HepG2 (cell line): Measurements from ENCODE around the gene PTPN18. TPM values are rescaled to one million over a fixed set of nuclear protein-coding genes. Genes with fewer than 3 reads are reported as not detected.

Experiments used
- ATF7 ChIP-seq, 2 experiments: fragments of 450-650 bp in 1 of 2; sonication (generic) in 1 of 2; formaldehyde crosslinking in 1 of 2; IDR thresholded peaks; 2 replicates each; pipeline versions ENCODE4 v1.4.0 to v1.6.1; 2016 to 2020; ENCODE audit warnings: antibody characterized with exemption in 1 of 2, mild to moderate bottlenecking in 1 of 2, missing genetic modification reagents in 1 of 2
- BRD4 ChIP-seq: sonication (generic); formaldehyde crosslinking; IDR thresholded peaks from 2 replicates; pipeline ENCODE4 v1.4.0; 2020; ENCODE audit warnings: missing genetic modification reagents
- HNF4G ChIP-seq, 2 experiments: sonication (generic) in 1 of 2; formaldehyde crosslinking in 1 of 2; IDR thresholded peaks; 2 replicates each; pipeline versions ENCODE4 v1.4.0 to v1.6.1; 2011 to 2020; ENCODE audit warnings: borderline replicate concordance in 2 of 2, low read depth in 2 of 2, mild to moderate bottlenecking in 2 of 2, low read length in 1 of 2, missing genetic modification reagents in 1 of 2, moderate library complexity in 1 of 2
- MLXIP ChIP-seq: sonication (generic); formaldehyde crosslinking; IDR thresholded peaks from 2 replicates; pipeline ENCODE4 v1.9.0; 2021; ENCODE audit warnings: missing genetic modification reagents, borderline replicate concordance
- PPARG ChIP-seq: conservative IDR thresholded peaks from 2 replicates; pipeline ENCODE4 v1.6.1; 2016; ENCODE audit warnings: missing biosample characterization, missing genetic modification reagents
- RBFOX2 ChIP-seq: fragments of 200-400 bp; formaldehyde crosslinking; IDR thresholded peaks from 2 replicates; pipeline ENCODE4 v1.6.1; 2017; ENCODE audit warnings: low read depth, mild to moderate bottlenecking, low read length
- SETDB1 ChIP-seq: sonication (generic); formaldehyde crosslinking; IDR thresholded peaks from 2 replicates; pipeline ENCODE4 v1.5.1; 2020; ENCODE audit warnings: missing genetic modification reagents, mild to moderate bottlenecking, borderline replicate concordance
- SRF ChIP-seq: IDR thresholded peaks from 2 replicates; pipeline ENCODE4 v1.6.1; 2011; ENCODE audit warnings: mild to moderate bottlenecking, low read depth, low read length, moderate library complexity
- SRY ChIP-seq: sonication (generic); formaldehyde crosslinking; IDR thresholded peaks from 2 replicates; pipeline ENCODE4 v1.8.0; 2022; ENCODE audit warnings: mild to moderate bottlenecking, missing genetic modification reagents
- TBX3 ChIP-seq: fragments of 450-650 bp; IDR thresholded peaks from 2 replicates; pipeline ENCODE4 v1.6.1; 2017; ENCODE audit warnings: antibody characterized with exemption, mild to moderate bottlenecking, inconsistent platforms, borderline replicate concordance
- XBP1 ChIP-seq: sonication (generic); formaldehyde crosslinking; IDR thresholded peaks from 2 replicates; pipeline ENCODE4 v1.5.0; 2020; ENCODE audit warnings: missing genetic modification reagents
- YEATS4 ChIP-seq: sonication (generic); formaldehyde crosslinking; IDR thresholded peaks from 2 replicates; pipeline ENCODE4 v1.4.0; 2020; ENCODE audit warnings: missing genetic modification reagents, borderline replicate concordance
- ZBTB40 ChIP-seq, 2 experiments: fragments of 450-650 bp in 1 of 2; sonication (generic) in 1 of 2; formaldehyde crosslinking in 1 of 2; IDR thresholded peaks; 2 replicates each; pipeline versions ENCODE4 v1.6.1 to v1.8.0; 2016 to 2022; ENCODE audit warnings: antibody characterized with exemption in 1 of 2, mild to moderate bottlenecking in 1 of 2, missing genetic modification reagents in 1 of 2
- ZNF605 ChIP-seq: sonication (generic); formaldehyde crosslinking; IDR thresholded peaks from 2 replicates; pipeline ENCODE4 v1.8.0; 2022; ENCODE audit warnings: mild to moderate bottlenecking, missing genetic modification reagents
- ZNF724P ChIP-seq: sonication (generic); formaldehyde crosslinking; IDR thresholded peaks from 2 replicates; pipeline ENCODE4 v1.8.0; 2022; ENCODE audit warnings: missing genetic modification reagents, borderline replicate concordance
- ZSCAN22 ChIP-seq: sonication (generic); formaldehyde crosslinking; IDR thresholded peaks from 2 replicates; pipeline ENCODE4 v1.4.0; 2020; ENCODE audit warnings: mild to moderate bottlenecking, missing genetic modification reagents
- polyA plus RNA-seq, 8 experiments: library from polyadenylated mRNA; depleted of rRNA in 3 of 8; stranded (reverse) in 7 of 8; unstranded in 1 of 8; fragments of >200 nt; fragmentation: Illumina TruSeq in 4 of 8; extraction: Trizol in 4 of 8; gene quantifications; 2 replicates each; pipeline versions ENCODE4 v1.2.1 to v1.2.3, GENCODE V29; 2011 to 2016; ENCODE audit warnings: low read depth in 4 of 8, missing spikeins in 1 of 8, mixed read lengths in 1 of 8; ENCODE audit not compliant: insufficient read depth in 1 of 8
- total RNA-seq, 5 experiments: library from RNA; depleted of rRNA; stranded (reverse); fragments of >200 nt; fragmentation: Illumina TruSeq; extraction: Trizol; gene quantifications; 2 replicates each; pipeline ENCODE4 v1.2.3, GENCODE V29; 2016; ENCODE audit warnings: low read depth in 1 of 5

The PTPN18 gene
- total and polyA plus RNA-seq, 2 of the 13 experiments (the other 11 are each of a cell fraction or from before 2014, with no cell fraction given) = 14.8 to 39.6 TPM

- TF ChIP-seq ZNF724P (CRISPR knock-in tag) (peak; percentile 12; the same call in 1 of the 2 replicates), RBFOX2 (no peak), SRY (CRISPR knock-in tag) (no peak), MLXIP (CRISPR knock-in tag) (no peak), ZSCAN22 (no peak), HNF4G (IDR thresholded peaks at IDR 0.05; ENCODE audit: borderline replicate concordance, low read depth, low read length) (peak; percentile 31; the same call in 1 of the 2 replicates), HNF4G (CRISPR knock-in tag; IDR thresholded peaks at IDR 0.05; ENCODE audit: borderline replicate concordance, low read depth) (no peak; the same call in 1 of the 2 replicates), ZBTB40 (IDR thresholded peaks at IDR 0.05) (no peak), ZBTB40 (CRISPR knock-in tag; IDR thresholded peaks at IDR 0.05) (peak; percentile 27; the same call in 1 of the 2 replicates), ZNF605 (CRISPR knock-in tag) (0 out of 2 replicates have a peak, but pooled peaks have one; percentile 47), XBP1 (CRISPR knock-in tag) (no peak), TBX3 (no peak), PPARG (CRISPR knock-in tag) (0 out of 2 replicates have a peak, but pooled peaks have one; percentile 14), ATF7 (IDR thresholded peaks at IDR 0.05) (no peak), ATF7 (CRISPR knock-in tag; IDR thresholded peaks at IDR 0.05) (no peak), SETDB1 (no peak), YEATS4 (CRISPR knock-in tag) (no peak), SRF (peak; percentile 74; the same call in 1 of the 2 replicates), BRD4 (CRISPR knock-in tag) (no peak)
Measured at GRCh38 chr2:130391872-130392670, 36.2 kb downstream of the PTPN18 start (continued).
